ENCODE data around the gene HECW1.

HECW1 gene

GRCh38 chr7:43290978-43291377, 178.5 kb downstream of the HECW1 start:
- no peak for TF ChIP-seq CTCF (IDR thresholded peaks at IDR 0.05)
- no peak overlapping the region for H3K27ac ChIP-seq
- H3K4me3 ChIP-seq (ENCODE audit: low read depth in 1 of 2, low read length in 1 of 2): no peak overlapping the region
- peaks cover 6% of the 10 kb centered on the region for H3K27me3 ChIP-seq
- H3K9me3 ChIP-seq: peaks cover 5% of the 10 kb centered on the region
- no peaks in the 10 kb centered on the region for H3K4me1 ChIP-seq (ENCODE audit: control insufficient read depth in 1 of 2, insufficient read depth in 1 of 2, low read depth in 1 of 2, low read length in 1 of 2)
- H3K36me3 ChIP-seq: no peaks in the 10 kb centered on the region

GRCh38 chr7:43291789-43292188, 179.3 kb downstream of the HECW1 start:
- peaks cover 6% of the 10 kb centered on the region for H3K27me3 ChIP-seq
- no peaks in the 10 kb centered on the region for H3K36me3 ChIP-seq
- no peak for TF ChIP-seq CTCF (IDR thresholded peaks at IDR 0.05)
- H3K4me1 ChIP-seq (ENCODE audit: control insufficient read depth in 1 of 2, insufficient read depth in 1 of 2, low read depth in 1 of 2, low read length in 1 of 2): no peaks in the 10 kb centered on the region
- H3K4me3 ChIP-seq (ENCODE audit: low read depth in 1 of 2, low read length in 1 of 2): no peak overlapping the region
- peaks cover 5% of the 10 kb centered on the region for H3K9me3 ChIP-seq
- no peak overlapping the region for H3K27ac ChIP-seq

- Histone ChIP-seq H3K36me3 (no peaks in the 10 kb centered on the region), H3K4me3 (ENCODE audit: low read depth in 1 of 2, low read length in 1 of 2) (no peak overlapping the region), H3K4me1 (ENCODE audit: control insufficient read depth in 1 of 2, insufficient read depth in 1 of 2, low read depth in 1 of 2, low read length in 1 of 2) (no peaks in the 10 kb centered on the region), H3K27ac (no peak overlapping the region), H3K27me3 (peaks cover 6% of the 10 kb centered on the region), H3K9me3 (peaks cover 5% of the 10 kb centered on the region)
- no peak for TF ChIP-seq CTCF (IDR thresholded peaks at IDR 0.05)
Measured at GRCh38 chr7:43292384-43292783, 179.9 kb downstream of the HECW1 start.

GRCh38 chr7:43294080-43294630, 181.7 kb downstream of the HECW1 start:
- Histone ChIP-seq H3K36me3 (no peaks in the 10 kb centered on the region), H3K4me3 (ENCODE audit: low read depth in 1 of 2, low read length in 1 of 2) (no peak overlapping the region), H3K27ac (no peak overlapping the region), H3K9me3 (peaks cover 5% of the 10 kb centered on the region), H3K27me3 (peaks cover 6% of the 10 kb centered on the region), H3K4me1 (ENCODE audit: control insufficient read depth in 1 of 2, insufficient read depth in 1 of 2, low read depth in 1 of 2, low read length in 1 of 2) (no peaks in the 10 kb centered on the region)
- TF ChIP-seq CTCF (IDR thresholded peaks at IDR 0.05): no peak

- H3K9me3 ChIP-seq: peaks cover 5% of the 10 kb centered on the region
- no peaks in the 10 kb centered on the region for H3K36me3 ChIP-seq
- H3K4me3 ChIP-seq (ENCODE audit: low read depth in 1 of 2, low read length in 1 of 2): no peak overlapping the region
- H3K27me3 ChIP-seq: peaks cover 6% of the 10 kb centered on the region
- TF ChIP-seq CTCF (IDR thresholded peaks at IDR 0.05): no peak
- no peak overlapping the region for H3K27ac ChIP-seq
- H3K4me1 ChIP-seq (ENCODE audit: control insufficient read depth in 1 of 2, insufficient read depth in 1 of 2, low read depth in 1 of 2, low read length in 1 of 2): no peaks in the 10 kb centered on the region
Measured at GRCh38 chr7:43295429-43295828, 183.0 kb downstream of the HECW1 start.

- TF ChIP-seq CTCF (IDR thresholded peaks at IDR 0.05): no peak
Measured at GRCh38 chr7:43296306-43296705, 183.9 kb downstream of the HECW1 start.

More at GRCh38 chr7:43296306-43296705, 183.9 kb downstream of the HECW1 start:
- H3K27me3 ChIP-seq: peaks cover 6% of the 10 kb centered on the region
- no peak overlapping the region for H3K27ac ChIP-seq
- peaks cover under 1% of the 10 kb centered on the region for H3K9me3 ChIP-seq
- no peaks in the 10 kb centered on the region for H3K4me1 ChIP-seq (ENCODE audit: control insufficient read depth in 1 of 2, insufficient read depth in 1 of 2, low read depth in 1 of 2, low read length in 1 of 2)
- no peaks in the 10 kb centered on the region for H3K36me3 ChIP-seq
- H3K4me3 ChIP-seq (ENCODE audit: low read depth in 1 of 2, low read length in 1 of 2): no peak overlapping the region
